Fibroblast of lung (primary cell): Measurements from ENCODE around the gene TIMM21. TPM values are rescaled to one million over a fixed set of nuclear protein-coding genes. Genes with fewer than 3 reads are reported as not detected.
A peak's percentile ranks its signal among the peaks of the same experiment; 100 is the strongest.

Experiments
- DNase-seq, 2 donors: peaks; one replicate each; pipeline versions ENCODE4 v3.0.0 to v3.0.0-alpha.2; 2010; ENCODE audit warnings: low read depth in 2 of 2
- H2AFZ ChIP-seq: 2 replicates; pipeline ENCODE4 v1.5.1; 2012; ENCODE audit warnings: low read length, control low read depth, inconsistent platforms
- H3K27ac ChIP-seq: 2 replicates; pipeline ENCODE4 v1.5.1; 2011; ENCODE audit warnings: low read length, control low read depth; ENCODE audit not compliant: insufficient read depth
- H3K27me3 ChIP-seq: 2 replicates; pipeline ENCODE4 v1.5.1; 2011; ENCODE audit warnings: mild to moderate bottlenecking, low read length; ENCODE audit not compliant: control insufficient read depth, insufficient read depth
- H3K36me3 ChIP-seq: 2 replicates; pipeline ENCODE4 v1.5.1; 2011; ENCODE audit warnings: low read length; ENCODE audit not compliant: control insufficient read depth, insufficient read depth
- H3K4me1 ChIP-seq: 2 replicates; pipeline ENCODE4 v1.5.1; 2011; ENCODE audit warnings: low read length; ENCODE audit not compliant: control insufficient read depth, insufficient read depth; ENCODE audit errors: extremely low read depth
- H3K4me2 ChIP-seq: 2 replicates; pipeline ENCODE4 v1.5.1; 2011; ENCODE audit warnings: low read length, control low read depth; ENCODE audit not compliant: insufficient read depth; ENCODE audit errors: extremely low read depth
- H3K4me3 ChIP-seq, 4 experiments: fragments of 200-600 bp in 1 of 4; sonication (generic) in 1 of 4; replicated peaks in 1 of 4; 2 replicates each; pipeline ENCODE4 v1.5.1; 2011 to 2016; ENCODE audit warnings: low read length in 4 of 4, low read depth in 3 of 4, mild to moderate bottlenecking in 3 of 4, control low read depth in 2 of 4, inconsistent platforms in 1 of 4, mixed read lengths in 1 of 4; ENCODE audit not compliant: insufficient read depth in 1 of 4; ENCODE audit errors: control extremely low read depth in 1 of 4
- H3K79me2 ChIP-seq: 2 replicates; pipeline ENCODE4 v1.5.1; 2012; ENCODE audit warnings: mild to moderate bottlenecking, low read length, inconsistent platforms; ENCODE audit not compliant: control insufficient read depth, insufficient read depth
- H3K9ac ChIP-seq: 2 replicates; pipeline ENCODE4 v1.5.1; 2011; ENCODE audit warnings: mild to moderate bottlenecking, low read length, control low read depth; ENCODE audit not compliant: insufficient read depth
- H3K9me3 ChIP-seq: 2 replicates; pipeline ENCODE4 v1.5.1; 2012; ENCODE audit warnings: low read depth, low read length; ENCODE audit not compliant: control insufficient read depth, insufficient read depth
- H4K20me1 ChIP-seq: 2 replicates; pipeline ENCODE4 v1.5.1; 2011; ENCODE audit warnings: low read length; ENCODE audit not compliant: control insufficient read depth, insufficient read depth; ENCODE audit errors: extremely low read depth
- CTCF ChIP-seq, 2 donors: IDR thresholded peaks in 1 of 2; conservative IDR thresholded peaks in 1 of 2; 1 replicate in 1 of 2; 2 replicates in 1 of 2; pipeline ENCODE4 v1.5.1; 2011 to 2012; ENCODE audit warnings: low read length in 2 of 2, control low read depth in 1 of 2, inconsistent platforms in 1 of 2, low read depth in 1 of 2, mild to moderate bottlenecking in 1 of 2
- EZH2 ChIP-seq: IDR thresholded peaks from 2 replicates; pipeline ENCODE4 v1.5.1; 2012; ENCODE audit warnings: low read length, control low read depth, mild to moderate bottlenecking; ENCODE audit errors: missing control alignments
- polyA plus RNA-seq, 2 donors: library from polyadenylated mRNA; depleted of rRNA in 1 of 2; stranded (reverse) in 1 of 2; unstranded in 1 of 2; fragments of >200 nt; gene quantifications; 2 replicates each; pipeline ENCODE4 v1.2.1, GENCODE V29; 2011 to 2012; ENCODE audit warnings: missing spikeins in 1 of 2
- total RNA-seq: library from RNA; depleted of rRNA; stranded (reverse); fragments of >200 nt; gene quantifications from 2 replicates; pipeline ENCODE4 v1.2.1, GENCODE V29; 2014

TIMM21 gene
- total and polyA plus RNA-seq, 2 donors (not counting 1 experiment from before 2014, with no cell fraction given), result 20.1 to 36.6 TPM

GRCh38 chr18:74194691-74195090 lies 46.4 kb downstream of the TIMM21 start:
- peaks cover 7% of the 10 kb centered on the region for H3K27me3 ChIP-seq
- no peaks in the 10 kb centered on the region for H4K20me1 ChIP-seq
- no peak for TF ChIP-seq CTCF (conservative IDR thresholded peaks at IDR 0.05 in 1 of 2, IDR thresholded peaks at IDR 0.05 in 1 of 2; ENCODE audit: low read depth in 1 of 2, low read length in 2 of 2)
- no peak for TF ChIP-seq EZH2
- H3K27ac ChIP-seq, result no peak overlapping the region
- no peak overlapping the region for H3K4me3 ChIP-seq
- H3K4me1 ChIP-seq, result peaks cover under 1% of the 10 kb centered on the region
- H3K9me3 ChIP-seq, result no peaks in the 10 kb centered on the region
- no peak overlapping the region for H2AFZ ChIP-seq
- DNase-seq, result no peak
- H3K4me2 ChIP-seq, result no peak overlapping the region
- H3K79me2 ChIP-seq, result no peaks in the 10 kb centered on the region
- H3K36me3 ChIP-seq, result no peaks in the 10 kb centered on the region
- no peak overlapping the region for H3K9ac ChIP-seq

GRCh38 chr18:74196220-74197119 lies 48.1 kb downstream of the TIMM21 start:
- H3K9me3 ChIP-seq, result no peaks in the 10 kb centered on the region
- DNase-seq, result peak; percentile 39 to 74
- peak overlapping the region in 2 of 4 experiments; percentile 5 to 52 for H3K4me3 ChIP-seq
- H3K4me2 ChIP-seq, result peak overlapping the region; percentile 41
- H3K79me2 ChIP-seq, result no peaks in the 10 kb centered on the region
- H3K27me3 ChIP-seq, result peaks cover 7% of the 10 kb centered on the region
- peak; percentile 78 to 82 for TF ChIP-seq CTCF (conservative IDR thresholded peaks at IDR 0.05 in 1 of 2, IDR thresholded peaks at IDR 0.05 in 1 of 2; ENCODE audit: low read depth in 1 of 2, low read length in 2 of 2)
- no peak for TF ChIP-seq EZH2
- H3K9ac ChIP-seq, result no peak overlapping the region
- no peaks in the 10 kb centered on the region for H4K20me1 ChIP-seq
- H3K4me1 ChIP-seq, result no peaks in the 10 kb centered on the region
- H2AFZ ChIP-seq, result no peak overlapping the region
- H3K36me3 ChIP-seq, result no peaks in the 10 kb centered on the region
- no peak overlapping the region for H3K27ac ChIP-seq

- no peaks in the 10 kb centered on the region for H3K4me1 ChIP-seq
- H3K27ac ChIP-seq, result no peak overlapping the region
- TF ChIP-seq EZH2 (no peak), CTCF (conservative IDR thresholded peaks at IDR 0.05 in 1 of 2, IDR thresholded peaks at IDR 0.05 in 1 of 2; ENCODE audit: low read depth in 1 of 2, low read length in 2 of 2) (no peak)
- no peaks in the 10 kb centered on the region for H3K36me3 ChIP-seq
- H3K4me2 ChIP-seq, result no peak overlapping the region
- no peak overlapping the region for H3K9ac ChIP-seq
- no peak for DNase-seq
- H3K4me3 ChIP-seq, result no peak overlapping the region
- no peak overlapping the region for H2AFZ ChIP-seq
- no peaks in the 10 kb centered on the region for H3K79me2 ChIP-seq
- no peaks in the 10 kb centered on the region for H4K20me1 ChIP-seq
- peaks cover 7% of the 10 kb centered on the region for H3K27me3 ChIP-seq
- no peaks in the 10 kb centered on the region for H3K9me3 ChIP-seq
These were observed 49.5 kb downstream of the TIMM21 start for GRCh38 chr18:74197705-74198341.
